ENCODE measurements around the gene PTPRT.

- TF ChIP-seq POLR2AphosphoS5 (IDR thresholded peaks at IDR 0.05; ENCODE audit: low read depth, low read length) = no peak
- TF ChIP-seq TAF1 (IDR thresholded peaks at IDR 0.05; ENCODE audit: borderline replicate concordance, low read depth, low read length) = no peak
Observed at GRCh38 chr20:42402455-42402854, 787.3 kb downstream of the PTPRT start.

All from GM12892 (cell line).